Stimulated activated CD8-positive, alpha-beta memory T cell treated with anti-CD3 and anti-CD28 coated beads, Interleukin-12 subunit alpha, Interleukin-12 subunit beta, amount 100 ng/mL, for 4 hours (primary cell): ENCODE data around the gene HIVEP3.

Experiments
- DNase-seq: peaks from one replicate; pipeline ENCODE4 v3.0.0-alpha.2; 2020; ENCODE audit warnings: low read depth

Gene HIVEP3

GRCh38 chr1:41870076-41870562 lies 48.6 kb downstream of the HIVEP3 start:
- DNase-seq, result no peak

GRCh38 chr1:41868241-41868998 lies 50.3 kb downstream of the HIVEP3 start:
- DNase-seq, result no peak

GRCh38 chr1:41866285-41866684 lies 52.4 kb downstream of the HIVEP3 start:
- DNase-seq, result no peak

- DNase-seq, result no peak
Measured at GRCh38 chr1:41864471-41865040, 54.2 kb downstream of the HIVEP3 start.

- no peak for DNase-seq
Measured at GRCh38 chr1:41863718-41864117, 55.0 kb downstream of the HIVEP3 start.

GRCh38 chr1:41862384-41863221 lies 56.1 kb downstream of the HIVEP3 start:
- no peak for DNase-seq

- DNase-seq, result no peak
Measured at GRCh38 chr1:41861535-41862383, 57.0 kb downstream of the HIVEP3 start.

- DNase-seq, result no peak
Measured at GRCh38 chr1:41860771-41861170, 58.0 kb downstream of the HIVEP3 start.

- DNase-seq, result no peak
Measured at GRCh38 chr1:41860214-41860613, 58.5 kb downstream of the HIVEP3 start.

- no peak for DNase-seq
Measured at GRCh38 chr1:41859686-41860085, 59.0 kb downstream of the HIVEP3 start.

- DNase-seq, result no peak
Measured at GRCh38 chr1:41856944-41857285, 61.8 kb downstream of the HIVEP3 start.

- no peak for DNase-seq
Measured at GRCh38 chr1:41856151-41856943, 62.4 kb downstream of the HIVEP3 start.

- DNase-seq, result no peak
Measured at GRCh38 chr1:41855713-41856112, 63.0 kb downstream of the HIVEP3 start.

GRCh38 chr1:41853907-41854306 lies 64.8 kb downstream of the HIVEP3 start:
- no peak for DNase-seq

- DNase-seq, result no peak
Measured at GRCh38 chr1:41852091-41852490, 66.6 kb downstream of the HIVEP3 start.

GRCh38 chr1:41851589-41851988 lies 67.1 kb downstream of the HIVEP3 start:
- DNase-seq, result no peak

- DNase-seq, result no peak
Measured at GRCh38 chr1:41850029-41850428, 68.7 kb downstream of the HIVEP3 start.

GRCh38 chr1:41849211-41849759 lies 69.4 kb downstream of the HIVEP3 start:
- DNase-seq, result no peak

- no peak for DNase-seq
Measured at GRCh38 chr1:41848216-41848952, 70.3 kb downstream of the HIVEP3 start.

- no peak for DNase-seq
Measured at GRCh38 chr1:41847733-41848132, 71.0 kb downstream of the HIVEP3 start.
